Measurements from ENCODE around the gene ZBED2.

GRCh38 chr3:111627092-111627491 is 31.9 kb upstream of the ZBED2 start:
- TF ChIP-seq, protein P1, sequence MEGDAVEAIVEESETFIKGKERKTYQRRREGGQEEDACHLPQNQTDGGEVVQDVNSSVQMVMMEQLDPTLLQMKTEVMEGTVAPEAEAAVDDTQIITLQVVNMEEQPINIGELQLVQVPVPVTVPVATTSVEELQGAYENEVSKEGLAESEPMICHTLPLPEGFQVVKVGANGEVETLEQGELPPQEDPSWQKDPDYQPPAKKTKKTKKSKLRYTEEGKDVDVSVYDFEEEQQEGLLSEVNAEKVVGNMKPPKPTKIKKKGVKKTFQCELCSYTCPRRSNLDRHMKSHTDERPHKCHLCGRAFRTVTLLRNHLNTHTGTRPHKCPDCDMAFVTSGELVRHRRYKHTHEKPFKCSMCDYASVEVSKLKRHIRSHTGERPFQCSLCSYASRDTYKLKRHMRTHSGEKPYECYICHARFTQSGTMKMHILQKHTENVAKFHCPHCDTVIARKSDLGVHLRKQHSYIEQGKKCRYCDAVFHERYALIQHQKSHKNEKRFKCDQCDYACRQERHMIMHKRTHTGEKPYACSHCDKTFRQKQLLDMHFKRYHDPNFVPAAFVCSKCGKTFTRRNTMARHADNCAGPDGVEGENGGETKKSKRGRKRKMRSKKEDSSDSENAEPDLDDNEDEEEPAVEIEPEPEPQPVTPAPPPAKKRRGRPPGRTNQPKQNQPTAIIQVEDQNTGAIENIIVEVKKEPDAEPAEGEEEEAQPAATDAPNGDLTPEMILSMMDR (IDR thresholded peaks at IDR 0.05), result no peak
- TF ChIP-seq POLR2A (IDR thresholded peaks at IDR 0.05), result no peak

Data from heart left ventricle (tissue), 13 donors.